ENCODE results near the gene CACYBP. TPM values are rescaled to one million over a fixed set of nuclear protein-coding genes. Genes with fewer than 3 reads are reported as not detected.

The CACYBP gene
- total and polyA plus RNA-seq, 2 of the 13 experiments (the other 11 are each of a cell fraction or from before 2014, with no cell fraction given): 18.4 to 183 TPM

Small RNA genes within 50 kb of the gene (small RNA-seq; reads per million reads assigned to genes)
- gene RF00019 (ENCODE audit: insufficient read depth in 2 of 3, insufficient read length in 3 of 3, low read depth in 2 of 3, low replicate concordance in 1 of 3) (0 reads per million in 3 experiments), gene RNU6-307P (ENCODE audit: insufficient read depth in 2 of 3, insufficient read length in 3 of 3, low read depth in 2 of 3, low replicate concordance in 1 of 3) (0 reads per million in 3 experiments)

Other genes with a start within 250 kb of the CACYBP start
- 43.2 and 52.7 TPM in 2 replicates for gene MRPS14, start 23.5 kb downstream of the CACYBP start, total RNA-seq (2016; rRNA removed; fragmentation: Illumina TruSeq; extraction: Trizol)
- 32.0 and 36.6 TPM in 2 replicates for gene MRPS14, start 23.5 kb downstream of the CACYBP start, polyA plus RNA-seq (2011; rRNA removed)
- gene TNN, start 67.9 kb downstream of the CACYBP start, total RNA-seq (2016; rRNA removed; fragmentation: Illumina TruSeq; extraction: Trizol): not detected in 2 replicates
- gene TNN, start 67.9 kb downstream of the CACYBP start, polyA plus RNA-seq (2011; rRNA removed): 0.03 TPM in 1 of 2 replicates, not detected in the other
- gene KIAA0040, start 192.8 kb downstream of the CACYBP start, total RNA-seq (2016; rRNA removed; fragmentation: Illumina TruSeq; extraction: Trizol): 0.24 and 0.63 TPM in 2 replicates
- gene KIAA0040, start 192.8 kb downstream of the CACYBP start, polyA plus RNA-seq (2011; rRNA removed): 0.22 and 0.26 TPM in 2 replicates

Measured in HepG2 (cell line).